Stimulated activated CD4-positive, alpha-beta T cell treated with anti-CD3 and anti-CD28 coated beads, Interleukin-12 subunit alpha, Interleukin-12 subunit beta, amount 100 ng/mL, for 48 hours (primary cell): ENCODE measurements around the gene DDB1.
A peak's percentile ranks its signal among the peaks of the same experiment; 100 is the strongest.

Source experiments
- DNase-seq, 3 donors: peaks; one replicate each; pipeline ENCODE4 v3.0.0-alpha.2; 2020; ENCODE audit warnings: low read depth in 2 of 3, low spot score in 1 of 3

DDB1 gene

DNA sequence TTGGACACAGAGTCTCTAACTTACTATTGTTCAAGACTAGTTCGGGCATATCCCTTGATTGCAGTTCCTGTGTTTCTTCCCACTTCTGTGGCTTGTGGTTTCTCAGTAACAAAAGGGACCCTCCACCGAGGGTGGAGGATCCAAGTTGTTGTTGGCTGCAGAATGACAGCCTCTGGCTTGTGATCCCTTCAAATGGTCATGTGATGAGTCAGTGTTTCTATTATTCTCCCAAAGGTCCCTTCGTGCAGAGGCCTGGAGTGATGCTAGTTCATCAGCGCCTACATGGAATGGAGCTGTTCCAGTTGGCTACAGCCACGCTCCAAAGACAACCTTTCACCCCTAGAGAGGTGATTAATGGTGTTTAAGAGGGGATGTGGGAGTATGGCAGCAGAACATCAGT is 35.2 kb downstream of the DDB1 start:
- DNase-seq: no peak

GRCh38 chr11:61297341-61297740 is 35.6 kb downstream of the DDB1 start:
- DNase-seq: no peak

DNA sequence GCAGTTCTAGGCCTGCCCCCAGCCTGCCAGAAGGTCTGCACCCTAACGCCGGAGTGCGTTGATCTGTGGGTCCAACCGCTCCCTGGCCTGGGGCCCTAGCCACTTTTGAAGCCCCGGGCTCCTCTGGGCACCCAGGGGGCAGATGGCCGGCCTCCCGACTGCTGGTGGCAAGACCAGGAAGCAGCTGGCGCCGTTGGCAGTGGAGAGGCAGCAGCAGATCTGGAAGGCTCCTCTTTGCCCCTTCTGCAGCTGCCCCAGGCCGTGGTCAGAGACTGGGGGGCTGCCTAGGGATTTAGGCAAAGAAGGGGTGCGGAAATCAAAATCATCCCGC is 37.3 kb downstream of the DDB1 start:
- no peak for DNase-seq

DNA sequence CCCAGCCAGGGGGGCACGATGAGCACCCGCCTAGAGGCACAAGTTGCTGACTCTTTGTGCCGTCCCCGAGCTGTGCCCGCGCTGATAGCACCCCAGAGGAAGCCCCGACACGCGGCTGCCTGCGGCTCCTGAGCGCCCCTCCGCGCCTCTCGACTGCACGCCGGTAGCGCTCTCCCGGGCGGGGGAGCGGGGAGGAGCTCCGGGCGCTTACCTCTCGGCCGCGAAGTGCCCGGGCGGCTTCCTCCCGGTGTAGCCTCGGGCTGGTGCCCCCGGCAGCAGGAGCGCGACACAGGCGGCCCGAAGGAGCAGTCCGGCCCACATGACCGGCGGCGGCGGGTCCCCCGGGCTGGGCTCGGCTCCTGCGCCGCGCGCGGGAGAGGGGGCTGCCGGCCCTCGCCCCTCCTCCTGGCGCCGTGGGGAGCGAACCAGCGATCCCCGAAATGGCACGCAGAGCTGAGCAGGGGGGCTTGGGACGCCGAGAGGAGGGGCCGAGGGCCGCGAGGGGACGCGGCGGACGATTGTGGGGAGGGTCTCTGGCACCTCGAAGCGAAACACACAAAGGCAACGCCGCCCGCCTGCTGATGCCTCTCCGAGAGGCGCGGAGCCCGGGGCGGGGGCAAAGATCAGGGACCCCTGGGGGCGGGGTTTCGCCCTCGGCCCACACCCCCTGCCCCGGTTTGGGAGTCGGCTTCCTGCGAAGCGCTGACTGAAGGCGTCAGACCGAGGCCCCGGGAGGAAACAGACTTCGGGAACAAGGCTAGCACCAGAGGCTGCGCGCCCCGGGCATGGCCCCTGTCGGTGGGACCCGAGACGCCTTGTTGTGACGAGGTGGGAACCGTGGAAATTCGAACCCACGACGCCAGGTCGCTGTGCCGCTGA is 37.9 kb downstream of the DDB1 start, which contains the start of gene VWCE:
TSS of gene VWCE (minus strand) at position 600 of the 879 bp plus-strand sequence. CDS start at position 321, 279 bp downstream.
- DNase-seq: peak; percentile 53 to 64 (median 61)

DNA sequence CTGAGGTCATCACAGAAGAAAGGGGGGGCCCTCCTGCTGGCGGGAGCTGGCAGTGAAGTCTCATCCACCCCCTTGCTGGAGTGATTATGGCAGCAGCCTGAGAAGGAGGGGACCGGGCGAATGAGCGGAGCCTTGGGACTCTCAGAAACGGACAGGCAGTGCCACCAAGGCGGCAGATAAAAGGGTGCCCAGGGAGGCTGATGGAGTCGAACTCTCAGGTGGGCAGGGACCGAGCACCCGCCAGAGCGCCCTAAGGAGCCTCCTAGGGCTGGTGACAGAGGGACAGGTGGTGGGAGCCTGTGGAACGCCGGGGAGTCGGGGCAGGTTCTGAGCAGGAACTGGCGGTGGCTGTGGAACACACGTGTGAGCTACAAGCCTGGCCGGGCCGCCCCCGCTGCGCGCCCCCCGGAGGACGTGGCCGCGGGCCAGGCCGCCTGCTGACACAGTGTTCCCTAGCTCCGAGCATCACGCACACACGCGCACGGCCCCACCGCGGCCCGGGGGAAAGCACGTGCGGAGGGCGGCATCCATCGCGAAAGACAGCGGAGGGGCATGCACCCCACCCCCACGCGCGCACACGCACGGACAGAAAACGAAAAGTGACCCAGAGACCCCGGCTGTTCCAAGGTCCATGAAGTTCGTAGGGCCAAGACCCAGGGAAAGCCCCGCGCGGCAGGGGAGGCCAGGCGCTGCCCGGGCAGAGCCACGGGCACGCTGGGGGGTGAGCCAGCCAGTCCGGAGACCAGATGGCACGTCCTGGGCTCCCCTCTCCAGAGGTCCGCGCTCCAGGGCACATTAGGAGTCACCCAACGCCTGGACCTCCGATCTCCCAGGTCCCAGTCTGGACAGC is 38.8 kb downstream of the DDB1 start:
- peak; percentile 14 to 30 (median 24) for DNase-seq

DNA sequence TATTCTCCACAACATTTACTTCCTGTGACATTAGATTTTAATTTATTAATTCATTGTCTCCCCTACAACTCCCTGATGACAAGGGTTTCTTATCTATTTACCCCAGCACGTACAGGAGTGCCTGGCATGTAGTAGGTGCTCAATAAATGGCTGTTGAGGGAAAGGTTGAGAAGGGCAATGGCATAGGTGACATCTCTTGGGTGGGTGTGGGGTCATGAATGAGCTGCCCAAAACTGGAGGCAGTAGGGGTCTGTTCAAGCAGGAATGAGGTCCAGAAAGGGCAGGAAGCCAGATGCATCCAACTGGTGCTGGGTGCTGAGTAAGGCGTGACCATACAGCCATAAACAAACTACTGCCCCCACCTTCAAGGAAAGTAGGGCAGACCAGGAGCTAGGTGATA is 40.5 kb downstream of the DDB1 start:
- DNase-seq: no peak

DNA sequence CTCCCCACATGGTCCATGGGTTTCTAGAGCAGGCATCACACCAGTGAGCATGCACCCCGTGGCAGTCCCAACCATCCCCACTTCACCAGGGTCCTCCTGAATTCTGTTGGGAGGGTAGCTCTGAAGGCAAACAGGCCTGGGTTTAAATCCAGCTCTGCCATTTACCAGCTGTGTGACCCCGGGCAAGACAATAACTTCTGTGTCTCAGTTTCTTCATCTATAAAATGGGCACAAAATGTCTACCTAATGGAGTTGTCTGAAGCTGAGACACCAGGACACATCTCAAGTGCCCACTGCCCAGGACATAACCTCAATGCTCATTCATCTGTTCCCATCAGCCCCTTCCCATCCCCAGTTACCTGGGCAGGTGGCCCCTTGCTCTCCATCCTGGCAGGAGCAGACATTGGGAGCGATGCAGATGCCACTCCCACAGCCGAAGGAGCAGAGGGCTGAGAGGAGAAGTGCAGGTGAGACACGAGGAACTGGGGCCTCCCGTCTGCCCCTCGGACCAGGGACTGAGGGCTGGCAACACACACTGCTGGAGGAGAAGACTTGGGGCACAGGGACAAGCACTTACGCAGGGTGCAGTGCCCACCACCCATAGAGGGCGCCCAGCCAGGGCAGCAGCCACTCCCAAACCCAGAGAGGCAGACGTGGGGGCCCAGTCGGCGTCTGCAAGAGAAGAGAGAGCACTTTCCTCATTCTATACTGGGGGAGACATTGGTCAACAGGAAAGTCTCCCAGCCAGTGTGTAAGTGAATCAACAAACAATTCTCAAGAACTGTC is 41.8 kb downstream of the DDB1 start:
- no peak for DNase-seq

DNA sequence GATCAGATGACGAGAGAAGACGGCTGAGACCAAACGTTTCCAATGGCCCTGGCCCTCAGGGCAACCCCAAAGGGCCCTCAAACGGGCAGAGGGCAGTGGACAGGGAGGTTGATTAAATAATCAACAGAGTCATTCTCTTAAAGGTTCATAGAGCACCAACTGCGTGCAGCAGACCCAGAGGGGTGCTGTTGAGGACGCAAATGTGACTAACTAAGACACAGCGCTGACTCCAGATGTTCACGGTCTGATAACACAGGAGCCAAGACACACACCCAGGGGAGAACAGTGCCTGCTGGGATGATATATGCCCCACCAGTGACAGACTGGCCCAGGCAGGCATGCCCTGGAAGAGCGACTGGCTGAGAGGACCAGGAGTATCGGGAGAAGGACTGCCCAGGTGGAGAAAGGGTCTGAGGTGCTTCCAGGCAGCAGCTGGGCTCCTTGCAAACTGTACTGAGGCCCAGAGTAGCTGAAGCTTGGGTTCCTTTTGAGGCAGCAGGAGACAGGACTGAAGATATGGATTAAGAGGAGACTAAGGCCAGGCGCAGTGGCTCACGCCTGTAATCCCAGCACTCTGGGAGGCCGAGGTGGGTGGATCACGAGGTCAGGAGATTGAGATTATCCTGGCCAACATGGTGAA is 45.4 kb downstream of the DDB1 start:
- DNase-seq: no peak

DNA sequence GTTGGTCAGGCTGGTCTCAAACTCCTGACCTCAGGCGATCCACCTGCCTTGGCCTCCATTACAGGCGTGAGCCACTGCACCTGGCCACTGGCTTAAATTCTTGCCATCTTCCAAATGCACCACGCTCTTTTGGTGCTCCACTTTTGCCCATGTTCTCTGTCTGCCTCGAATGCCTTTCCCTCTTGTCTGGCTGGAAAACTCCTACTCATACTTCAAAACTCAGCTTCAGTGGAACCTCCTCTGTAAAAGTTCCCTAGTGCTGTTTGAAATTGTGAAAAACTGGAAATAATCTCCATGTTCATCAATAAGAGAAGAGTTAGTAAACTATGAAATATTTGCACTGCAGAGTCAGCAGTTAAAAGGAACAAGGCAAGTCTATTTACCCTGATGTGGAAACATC is 49.3 kb downstream of the DDB1 start:
- no peak for DNase-seq

GRCh38 chr11:61281581-61282250 is 51.2 kb downstream of the DDB1 start:
- peak in 2 of 3 donors; percentile 9 to 40 for DNase-seq

DNA sequence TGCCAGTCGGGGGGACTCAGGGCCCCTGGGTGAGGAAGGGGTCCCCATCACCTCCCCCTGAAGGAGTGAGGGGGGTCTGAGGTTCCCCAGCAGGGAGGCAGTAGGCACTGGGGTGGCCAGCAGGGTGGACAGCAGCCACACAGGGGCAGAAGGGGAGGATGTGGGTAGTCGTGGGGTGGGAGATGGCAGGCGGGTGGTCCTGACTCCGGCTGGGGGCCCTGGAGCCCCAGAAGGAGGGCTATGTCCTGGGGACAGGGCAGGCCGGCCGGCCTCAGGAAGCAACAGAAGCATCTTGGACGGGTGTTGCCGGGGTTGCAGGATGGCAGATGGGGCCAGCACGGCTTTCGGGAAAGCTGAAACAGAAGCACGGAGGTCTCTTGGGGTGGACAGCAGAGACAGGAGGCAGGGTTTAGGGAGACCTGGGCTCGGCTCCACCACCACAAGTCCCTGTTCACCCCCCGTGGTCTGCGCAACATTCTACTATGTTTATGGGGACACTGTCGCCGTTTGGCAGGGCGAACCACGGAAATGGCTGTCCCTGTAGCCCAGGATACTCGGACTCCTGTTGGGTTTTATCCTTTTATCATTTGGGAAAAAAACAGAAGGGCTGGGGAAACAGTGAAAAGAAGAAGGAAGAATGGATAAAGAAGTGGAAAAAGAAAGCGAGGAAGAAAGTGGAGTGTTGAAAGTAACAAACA is 51.9 kb downstream of the DDB1 start:
- no peak for DNase-seq

DNA sequence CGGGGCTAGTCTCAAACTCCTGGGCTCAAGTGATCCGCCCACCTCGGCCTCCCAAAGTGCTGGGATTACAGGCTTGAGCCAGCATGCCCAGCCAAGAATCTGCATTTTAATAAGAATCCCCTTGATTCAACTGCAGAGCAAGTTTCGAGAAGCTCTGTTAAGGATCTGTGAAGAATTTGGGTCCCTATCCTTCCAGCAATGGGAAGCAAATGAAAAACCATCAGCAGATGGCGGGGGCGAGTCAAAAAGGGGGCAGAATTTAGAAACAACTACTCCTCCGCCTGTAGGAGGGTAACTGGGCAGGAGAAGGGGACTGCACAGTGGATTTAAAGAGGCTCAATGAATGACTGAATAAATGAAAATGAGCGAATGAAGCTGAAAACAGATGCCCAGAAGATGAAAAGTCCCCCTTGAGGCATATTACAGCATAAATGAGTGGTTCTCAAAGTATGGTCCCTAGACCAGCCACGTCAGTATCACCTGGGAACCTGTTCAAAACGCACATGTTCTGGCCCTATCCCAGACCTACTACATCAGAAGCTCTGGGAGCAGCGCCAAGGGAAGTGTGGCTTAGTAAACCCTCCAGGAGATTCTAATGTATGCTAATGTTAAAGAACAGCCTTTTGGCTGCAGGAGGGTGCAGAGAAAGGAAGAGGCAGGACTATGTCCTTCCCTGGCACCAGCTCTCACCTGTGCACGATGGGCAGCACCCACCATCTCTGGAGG is 52.8 kb downstream of the DDB1 start:
- DNase-seq: no peak

- no peak for DNase-seq
These were observed 54.9 kb downstream of the DDB1 start for GRCh38 chr11:61278001-61278470.

GRCh38 chr11:61277186-61278000 is 55.5 kb downstream of the DDB1 start:
- no peak for DNase-seq

DNA sequence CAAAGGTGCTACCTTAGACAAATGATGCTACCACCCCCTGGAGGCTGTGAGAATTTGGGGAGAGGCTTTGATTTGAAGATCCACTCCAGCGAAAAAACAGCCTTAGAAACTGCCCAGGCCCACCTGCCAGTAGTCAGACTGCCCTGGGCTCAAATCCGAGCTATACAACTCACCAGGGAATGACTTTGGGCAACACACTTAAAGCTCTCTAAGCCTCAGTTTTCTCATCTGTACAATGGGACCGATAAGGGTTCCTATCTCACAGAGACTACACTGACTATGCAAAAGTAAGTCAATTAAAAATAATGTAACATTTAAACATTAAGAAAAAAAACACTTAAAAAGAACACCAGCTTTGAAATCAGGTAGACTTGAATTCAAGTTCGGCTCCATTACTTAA is 57.7 kb downstream of the DDB1 start:
- DNase-seq: no peak

DNA sequence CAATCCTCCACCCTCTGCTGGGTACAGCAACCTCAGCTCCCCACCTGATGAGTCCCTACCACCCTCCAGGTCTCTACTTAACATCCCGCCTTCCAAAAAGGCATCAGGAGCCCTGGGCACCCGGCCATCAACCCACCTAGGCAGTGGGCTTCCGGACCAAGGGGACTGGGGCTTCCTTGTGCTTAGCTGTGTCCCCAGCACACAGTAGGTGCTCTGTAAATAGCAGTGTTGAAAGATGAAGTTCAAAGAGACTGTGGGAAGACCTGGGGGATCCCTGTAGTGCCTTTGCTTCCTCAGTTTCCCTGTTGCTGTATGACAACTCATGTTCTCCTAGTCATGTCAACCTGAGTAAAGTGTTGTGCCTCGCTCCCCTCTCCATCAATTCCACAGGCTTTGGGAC is 58.8 kb downstream of the DDB1 start:
- no peak for DNase-seq

GRCh38 chr11:61273178-61274078 is 59.5 kb downstream of the DDB1 start:
- no peak for DNase-seq
